ENCODE measurements around the gene SSR4. TPM values are rescaled to one million over a fixed set of nuclear protein-coding genes. Genes with fewer than 3 reads are reported as not detected.

SSR4 gene
- total and polyA plus RNA-seq, 10 of the 15 experiments (the other 5 are each of a cell fraction or from before 2014, with no cell fraction given): 151 to 521 (median 310) TPM

GRCh38 chrX:153827903-153828302, 33.4 kb downstream of the SSR4 start:
- in situ Hi-C loops (cut with MboI): no loop called here
- intact Hi-C loops (cut with micrococcal nuclease; ENCODE audit: unreplicated experiment): no loop called here
- Histone ChIP-seq H3K36me3 (ENCODE audit: control insufficient read depth in 2 of 2, insufficient read depth in 2 of 2, low read length in 1 of 2) (no peaks in the 10 kb centered on the region), H2AFZ (ENCODE audit: control insufficient read depth, low read depth, low read length) (no peak overlapping the region), H3K4me1 (ENCODE audit: control insufficient read depth, insufficient read depth, low read length) (no peaks in the 10 kb centered on the region), H3K4me2 (ENCODE audit: control insufficient read depth, insufficient read depth) (no peak overlapping the region), H3K9ac (ENCODE audit: control insufficient read depth, insufficient read depth, low read length) (no peak overlapping the region), H3K9me3 (replicated peaks; ENCODE audit: control insufficient read depth, insufficient read depth, low read length) (no peaks in the 10 kb centered on the region; the same call in 2 of the 3 replicates), H3K27ac (ENCODE audit: control insufficient read depth, insufficient read depth) (no peak overlapping the region), H3K79me2 (ENCODE audit: control insufficient read depth, insufficient read depth, low read length) (no peaks in the 10 kb centered on the region), H4K20me1 (ENCODE audit: control insufficient read depth, insufficient read depth) (no peaks in the 10 kb centered on the region), H3K27me3 (replicated peaks in 1 of 2; ENCODE audit: control insufficient read depth in 2 of 2, insufficient read depth in 2 of 2, low read length in 1 of 2) (no peaks in the 10 kb centered on the region; a peak in 2 of 4 replicates), H3K4me3 (no peak overlapping the region)
- no TSS peak for BruUV-seq (replicated peaks)
- 62% methylated on average over 9 of the region's 9 CpGs for WGBS (ENCODE audit: insufficient coverage, insufficient replicate concordance, low lambda C conversion rate, missing lambda C conversion rate)
- ChIA-PET SMC1A (ENCODE audit: uncharacterized antibody, unreplicated experiment) (no interaction called here), RAD21 (ENCODE audit: unreplicated experiment) (no interaction called here), POLR2A (no interaction called here), CTCF (no interaction called here)
- no peak for ATAC-seq
- FAIRE-seq: no peak
- no peak for DNase-seq (ENCODE audit: low read depth, low spot score)
- TF ChIP-seq IRF3 (IDR thresholded peaks at IDR 0.05) (no peak), NR2C2 (IDR thresholded peaks at IDR 0.05; ENCODE audit: borderline replicate concordance, control insufficient read depth, insufficient read length, low read depth) (no peak), ZZZ3 (IDR thresholded peaks at IDR 0.05; ENCODE audit: control insufficient read depth, insufficient read length, low read depth) (no peak), E2F8 (IDR thresholded peaks at IDR 0.05; ENCODE audit: low read depth, partially characterized antibody) (no peak), EGR1 (IDR thresholded peaks at IDR 0.05; ENCODE audit: borderline replicate concordance in 1 of 2, low read depth in 2 of 2, low read length in 2 of 2) (no peak), ZBTB40 (IDR thresholded peaks at IDR 0.05; ENCODE audit: borderline replicate concordance) (no peak), NBN (IDR thresholded peaks at IDR 0.05) (no peak), ASH2L (IDR thresholded peaks at IDR 0.05; ENCODE audit: borderline replicate concordance, low read depth) (no peak), PBX3 (IDR thresholded peaks at IDR 0.05; ENCODE audit: insufficient replicate concordance, low read depth, low read length) (no peak), CEBPB (IDR thresholded peaks at IDR 0.05; ENCODE audit: borderline replicate concordance in 1 of 2, low read depth in 2 of 2, low read length in 2 of 2) (no peak), SP1 (IDR thresholded peaks at IDR 0.05; ENCODE audit: low read depth, low read length) (no peak), RAD21 (IDR thresholded peaks at IDR 0.05; ENCODE audit: insufficient read depth, low read depth, low read length) (no peak), TCF7 (IDR thresholded peaks at IDR 0.05; ENCODE audit: borderline replicate concordance) (no peak), ZNF384 (IDR thresholded peaks at IDR 0.05; ENCODE audit: borderline replicate concordance, low read depth, low read length) (no peak), CBX3 (IDR thresholded peaks at IDR 0.05; ENCODE audit: borderline replicate concordance, low read depth) (no peak), MXI1 (IDR thresholded peaks at IDR 0.05; ENCODE audit: low read depth, low read length) (no peak)

All from GM12878 (cell line).